IMR-90 (cell line): ENCODE data around the gene ROCK2. TPM values are rescaled to one million over a fixed set of nuclear protein-coding genes. Genes with fewer than 3 reads are reported as not detected.

Experiments
- ATAC-seq: fragments of 200-7000 bp; cut with Tn5 transposase; 2 replicates; pipeline ENCODE4 v1.9.1; 2020; ENCODE audit warnings: low read depth, mild to moderate bottlenecking, moderate library complexity
- BruUV-seq: library from RNA; stranded (reverse); fragments of 400-500 nt; replicated peaks from 2 replicates; lab custom pipeline; 2021; lab: Mats Ljungman, UMichigan
- CTCF ChIA-PET: fragments of 300-600 bp; formaldehyde crosslinking; extraction: SDS; loops from one replicate; lab custom pipeline; 2021; ENCODE audit warnings: antibody characterized with exemption; lab: Yijun Ruan, JAX
- POLR2A ChIA-PET: fragments of 300-600 bp; sonication (Branson Sonifier 250); formaldehyde crosslinking; loops from one replicate; lab custom pipeline; 2022; ENCODE audit warnings: antibody characterized with exemption; ENCODE audit not compliant: unreplicated experiment; lab: Charles Lee
- DNase-seq: peaks from one replicate; pipeline ENCODE4 v3.0.0; 2013
- H2AFZ ChIP-seq: replicated peaks from 2 replicates; pipeline ENCODE3; 2013; ENCODE audit warnings: low read length, mild to moderate bottlenecking; ENCODE audit not compliant: poor library complexity
- H2AK5ac ChIP-seq: 2 replicates; pipeline ENCODE4 v1.6.1; 2013; ENCODE audit warnings: low read depth, low read length, inconsistent platforms
- H2AK9ac ChIP-seq: replicated peaks from 2 replicates; pipeline ENCODE3; 2013; ENCODE audit warnings: mild to moderate bottlenecking, low read depth, low read length, moderate library complexity; ENCODE audit not compliant: poor library complexity
- H2BK120ac ChIP-seq: 2 replicates; pipeline ENCODE4 v1.6.1; 2013; ENCODE audit warnings: low read depth, low read length, inconsistent platforms
- H2BK15ac ChIP-seq: 3 replicates; pipeline ENCODE4 v1.6.1; 2013; ENCODE audit warnings: low read depth, low read length, inconsistent platforms
- H2BK20ac ChIP-seq: 2 replicates; pipeline ENCODE4 v1.6.1; 2013; ENCODE audit warnings: low read depth, mild to moderate bottlenecking, inconsistent platforms, low read length, moderate library complexity
- H2BK5ac ChIP-seq: 2 replicates; pipeline ENCODE4 v1.6.1; 2013; ENCODE audit warnings: mild to moderate bottlenecking, low read depth, low read length, inconsistent platforms; ENCODE audit not compliant: poor library complexity, severe bottlenecking
- H3K14ac ChIP-seq: replicated peaks from 2 replicates; pipeline ENCODE4 v1.6.1; 2013; ENCODE audit warnings: low read depth, low read length, inconsistent platforms
- H3K18ac ChIP-seq: 2 replicates; pipeline ENCODE4 v1.6.1; 2013; ENCODE audit warnings: low read depth, low read length, control low read depth
- H3K23ac ChIP-seq: 2 replicates; pipeline ENCODE4 v1.6.1; 2013; ENCODE audit warnings: low read depth, low read length, inconsistent platforms
- H3K27ac ChIP-seq: 2 replicates; pipeline ENCODE4 v1.5.1; 2013; ENCODE audit warnings: mild to moderate bottlenecking, control low read depth, low read length; ENCODE audit not compliant: insufficient read depth
- H3K27me3 ChIP-seq: 2 replicates; pipeline ENCODE4 v1.6.1; 2013; ENCODE audit warnings: low read length; ENCODE audit not compliant: control insufficient read depth, insufficient read depth
- H3K36me3 ChIP-seq: 2 replicates; pipeline ENCODE4 v1.6.1; 2013; ENCODE audit warnings: low read length, mixed read lengths; ENCODE audit not compliant: control insufficient read depth, insufficient read depth
- H3K4ac ChIP-seq: 2 replicates; pipeline ENCODE4 v1.6.1; 2013; ENCODE audit warnings: low read depth, low read length, inconsistent platforms
- H3K4me1 ChIP-seq: 2 replicates; pipeline ENCODE4 v1.6.1; 2013; ENCODE audit warnings: low read length, mixed read lengths; ENCODE audit not compliant: control insufficient read depth, insufficient read depth
- H3K4me2 ChIP-seq: 2 replicates; pipeline ENCODE4 v1.6.1; 2013; ENCODE audit warnings: low read depth, mild to moderate bottlenecking, control low read depth, low read length, moderate library complexity
- H3K4me3 ChIP-seq: 2 replicates; pipeline ENCODE4 v1.5.1; 2013; ENCODE audit warnings: low read depth, mild to moderate bottlenecking, control low read depth, low read length, moderate library complexity; ENCODE audit not compliant: insufficient read depth
- H3K56ac ChIP-seq: 2 replicates; pipeline ENCODE4 v1.6.1; 2013; ENCODE audit warnings: low read length, inconsistent platforms; ENCODE audit not compliant: insufficient read depth; ENCODE audit errors: extremely low read depth
- H3K79me1 ChIP-seq, 2 experiments: 2 replicates each; pipeline ENCODE4 v1.6.1; 2013; ENCODE audit warnings: low read length in 2 of 2, inconsistent platforms in 1 of 2, low read depth in 1 of 2
- H3K9ac ChIP-seq: 2 replicates; pipeline ENCODE4 v1.6.1; 2013; ENCODE audit warnings: low read depth, low read length, control low read depth
- H3K9me1 ChIP-seq: 2 replicates; pipeline ENCODE4 v1.6.1; 2013; ENCODE audit warnings: low read length, inconsistent platforms; ENCODE audit not compliant: insufficient read depth
- H3K9me3 ChIP-seq: 2 replicates; pipeline ENCODE4 v1.6.1; 2013; ENCODE audit warnings: low read length; ENCODE audit not compliant: control insufficient read depth, insufficient read depth
- H4K20me1 ChIP-seq: 2 replicates; pipeline ENCODE4 v1.6.1; 2013; ENCODE audit warnings: low read length, inconsistent platforms; ENCODE audit not compliant: insufficient read depth
- H4K5ac ChIP-seq: 2 replicates; pipeline ENCODE4 v1.6.1; 2013; ENCODE audit warnings: mild to moderate bottlenecking, low read depth, low read length, control low read depth
- H4K8ac ChIP-seq, 2 experiments: 2 replicates each; pipeline ENCODE4 v1.6.1; 2013; ENCODE audit warnings: low read depth in 2 of 2, low read length in 2 of 2, control low read depth in 1 of 2, inconsistent platforms in 1 of 2
- H4K91ac ChIP-seq: 2 replicates; pipeline ENCODE4 v1.6.1; 2013; ENCODE audit warnings: low read depth, low read length, inconsistent platforms; ENCODE audit not compliant: insufficient read depth
- BHLHE40 ChIP-seq: fragments of 150-350 bp; IDR thresholded peaks from 2 replicates; pipeline ENCODE4 v1.6.1; 2016; ENCODE audit warnings: mild to moderate bottlenecking, low read depth, low read length
- CEBPB ChIP-seq: IDR thresholded peaks from 2 replicates; pipeline ENCODE4 v1.6.1; 2012; ENCODE audit warnings: low read depth, low read length, improper control_type of control experiment
- CHD1 ChIP-seq: IDR thresholded peaks from 2 replicates; pipeline ENCODE4 v1.6.1; 2012; ENCODE audit warnings: low read depth, low read length, improper control_type of control experiment
- FOS ChIP-seq: fragments of 150-350 bp; IDR thresholded peaks from 2 replicates; pipeline ENCODE4 v1.6.1; 2016; ENCODE audit warnings: low read depth, low read length
- MAFK ChIP-seq: IDR thresholded peaks from 2 replicates; pipeline ENCODE4 v1.6.1; 2012; ENCODE audit warnings: low read depth, low read length, improper control_type of control experiment
- MAZ ChIP-seq: IDR thresholded peaks from 2 replicates; pipeline ENCODE4 v1.6.1; 2012; ENCODE audit warnings: low read depth, mild to moderate bottlenecking, low read length, improper control_type of control experiment, moderate library complexity, borderline replicate concordance
- MXI1 ChIP-seq: IDR thresholded peaks from 2 replicates; pipeline ENCODE4 v1.6.1; 2012; ENCODE audit warnings: low read depth, mild to moderate bottlenecking, low read length, moderate library complexity, borderline replicate concordance
- NFE2L2 ChIP-seq: fragments of 150-350 bp; IDR thresholded peaks from 2 replicates; pipeline ENCODE4 v1.6.1; 2016; ENCODE audit warnings: low read depth, mild to moderate bottlenecking, low read length
- POLR2A ChIP-seq: IDR thresholded peaks from 2 replicates; pipeline ENCODE4 v1.6.1; 2012; ENCODE audit warnings: mild to moderate bottlenecking, low read depth, low read length
- RAD21 ChIP-seq: IDR thresholded peaks from 2 replicates; pipeline ENCODE4 v1.6.1; 2012; ENCODE audit warnings: low read length, improper control_type of control experiment
- RCOR1 ChIP-seq: IDR thresholded peaks from 2 replicates; pipeline ENCODE4 v1.6.1; 2012; ENCODE audit warnings: mild to moderate bottlenecking, low read length, improper control_type of control experiment; ENCODE audit not compliant: insufficient replicate concordance
- RFX5 ChIP-seq: IDR thresholded peaks from 2 replicates; pipeline ENCODE4 v1.8.0; 2012; ENCODE audit warnings: low read depth, mild to moderate bottlenecking, low read length, moderate library complexity
- SMC3 ChIP-seq: fragments of 150-350 bp; IDR thresholded peaks from 2 replicates; pipeline ENCODE4 v1.6.1; 2016; ENCODE audit warnings: low read depth, mild to moderate bottlenecking, antibody characterized with exemption, low read length, moderate library complexity
- WGBS, 2 experiments: methylation state at CpG; one replicate each; pipeline versions ENCODE4 v1.1.5 to v1.1.7; 2013; ENCODE audit warnings: missing lambda C conversion rate in 2 of 2; ENCODE audit not compliant: insufficient read length in 1 of 2; ENCODE audit errors: extremely low coverage in 2 of 2; 5-methylcytosine and 5-hydroxymethylcytosine counted together
- dilution Hi-C: fragments of 300-500 bp; cut with HindIII; formaldehyde crosslinking; loops from one replicate; pipeline ENCODE4 v1.14.3; 2018; ENCODE audit warnings: low sequenced_read_pairs; ENCODE audit not compliant: unreplicated experiment
- in situ Hi-C: fragments of 300-500 bp; cut with MboI; formaldehyde crosslinking; loops from 3 replicates; pipeline ENCODE4 v1.14.3; 2019; ENCODE audit warnings: low sequenced_read_pairs, inconsistent platforms, mixed read lengths
- intact Hi-C: fragments of 100-400 bp; cut with micrococcal nuclease; formaldehyde crosslinking; loops from 2 replicates; pipeline ENCODE4 v1.10.0; 2022
- polyA plus RNA-seq, 3 experiments: library from polyadenylated mRNA; depleted of rRNA; stranded (reverse); fragments of >200 nt; gene quantifications; 2 replicates each; pipeline ENCODE4 v1.2.3, GENCODE V29; 2012; ENCODE audit warnings: low replicate concordance in 1 of 3
- total RNA-seq: library from RNA; depleted of rRNA; stranded (reverse); fragments of >200 nt; gene quantifications from 2 replicates; pipeline ENCODE4 v1.2.3, GENCODE V29; 2012
- TF ChIP-seq, protein P1 (sequence below): conservative IDR thresholded peaks from 2 replicates; pipeline ENCODE4 v1.5.1; 2012; ENCODE audit warnings: mild to moderate bottlenecking, low read depth, low read length, improper control_type of control experiment
- TF ChIP-seq, protein P2 (sequence below): fragments of 150-350 bp; IDR thresholded peaks from 2 replicates; pipeline ENCODE4 v1.6.1; 2017; ENCODE audit warnings: mild to moderate bottlenecking, antibody characterized with exemption, low read length, low read depth
- TF ChIP-seq, protein P3 (sequence below): fragments of 150-350 bp; IDR thresholded peaks from 2 replicates; pipeline ENCODE4 v1.6.1; 2016; ENCODE audit warnings: low read depth, mild to moderate bottlenecking, low read length, moderate library complexity, borderline replicate concordance

Gene ROCK2
- total and polyA plus RNA-seq, 2 of the 4 experiments (the other 2 are of a cell fraction), result 9.0 to 28.3 TPM

DNA sequence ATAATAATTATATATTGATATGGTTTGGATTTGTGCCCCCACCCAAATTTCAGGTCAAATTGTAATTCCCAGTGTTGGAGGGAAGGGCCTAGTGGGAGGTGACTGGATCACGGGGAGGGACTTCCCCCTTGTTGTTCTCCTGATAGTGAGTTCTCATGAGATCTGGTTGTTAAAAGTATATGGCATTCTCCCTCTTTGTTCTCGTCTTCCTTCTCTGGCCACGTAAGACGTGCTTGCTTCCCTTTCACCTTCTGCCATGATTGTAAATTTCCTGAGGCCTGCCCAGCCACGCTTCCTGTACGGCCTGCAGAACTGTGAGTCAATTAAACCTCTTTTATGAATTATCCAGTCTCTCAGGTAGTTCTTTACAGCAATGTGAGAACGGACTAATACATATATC is 88.3 kb downstream of the ROCK2 start:
- H2AFZ ChIP-seq, result no peak overlapping the region
- no peak overlapping the region for H3K9ac ChIP-seq
- no peak overlapping the region for H4K91ac ChIP-seq
- no peak overlapping the region for H4K8ac ChIP-seq
- WGBS, 2 experiments, result no CpG with 5 or more reads among the region's 7 CpGs
- in situ Hi-C loops, result no loop called here
- no peak overlapping the region for H2BK5ac ChIP-seq
- no peak overlapping the region for H3K14ac ChIP-seq
- no peak overlapping the region for H3K56ac ChIP-seq
- H3K4me1 ChIP-seq, result peaks cover 5% of the 10 kb centered on the region
- peaks cover 17% of the 10 kb centered on the region; the same call in 1 of the 2 replicates for H4K20me1 ChIP-seq
- ChIA-PET CTCF (no interaction called here), POLR2A (no interaction called here)
- no peaks in the 10 kb centered on the region for H3K27me3 ChIP-seq
- H2BK15ac ChIP-seq, result no peak overlapping the region
- H3K79me1 ChIP-seq, result peaks cover 30 to 50% of the 10 kb centered on the region in 2 experiments
- intact Hi-C loops, result no loop called here
- H3K4me3 ChIP-seq, result no peak overlapping the region
- peaks cover 7% of the 10 kb centered on the region for H3K9me1 ChIP-seq
- H2AK5ac ChIP-seq, result no peak overlapping the region
- no peak overlapping the region for H2BK120ac ChIP-seq
- no peak overlapping the region for H3K18ac ChIP-seq
- TF ChIP-seq NFE2L2, result no peak
- TF ChIP-seq, protein P1, sequence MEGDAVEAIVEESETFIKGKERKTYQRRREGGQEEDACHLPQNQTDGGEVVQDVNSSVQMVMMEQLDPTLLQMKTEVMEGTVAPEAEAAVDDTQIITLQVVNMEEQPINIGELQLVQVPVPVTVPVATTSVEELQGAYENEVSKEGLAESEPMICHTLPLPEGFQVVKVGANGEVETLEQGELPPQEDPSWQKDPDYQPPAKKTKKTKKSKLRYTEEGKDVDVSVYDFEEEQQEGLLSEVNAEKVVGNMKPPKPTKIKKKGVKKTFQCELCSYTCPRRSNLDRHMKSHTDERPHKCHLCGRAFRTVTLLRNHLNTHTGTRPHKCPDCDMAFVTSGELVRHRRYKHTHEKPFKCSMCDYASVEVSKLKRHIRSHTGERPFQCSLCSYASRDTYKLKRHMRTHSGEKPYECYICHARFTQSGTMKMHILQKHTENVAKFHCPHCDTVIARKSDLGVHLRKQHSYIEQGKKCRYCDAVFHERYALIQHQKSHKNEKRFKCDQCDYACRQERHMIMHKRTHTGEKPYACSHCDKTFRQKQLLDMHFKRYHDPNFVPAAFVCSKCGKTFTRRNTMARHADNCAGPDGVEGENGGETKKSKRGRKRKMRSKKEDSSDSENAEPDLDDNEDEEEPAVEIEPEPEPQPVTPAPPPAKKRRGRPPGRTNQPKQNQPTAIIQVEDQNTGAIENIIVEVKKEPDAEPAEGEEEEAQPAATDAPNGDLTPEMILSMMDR, result no peak
- TF ChIP-seq FOS, result no peak
- no peak for TF ChIP-seq RFX5
- TF ChIP-seq RAD21, result no peak
- TF ChIP-seq RCOR1, result no peak
- no peak for TF ChIP-seq CEBPB
- no peak for TF ChIP-seq POLR2A
- TF ChIP-seq MAZ, result no peak
- no peak for TF ChIP-seq CHD1
- TF ChIP-seq SMC3, result no peak
- TF ChIP-seq BHLHE40, result no peak
- TF ChIP-seq MAFK, result no peak
- no peak for TF ChIP-seq MXI1
- TF ChIP-seq, protein P2, sequence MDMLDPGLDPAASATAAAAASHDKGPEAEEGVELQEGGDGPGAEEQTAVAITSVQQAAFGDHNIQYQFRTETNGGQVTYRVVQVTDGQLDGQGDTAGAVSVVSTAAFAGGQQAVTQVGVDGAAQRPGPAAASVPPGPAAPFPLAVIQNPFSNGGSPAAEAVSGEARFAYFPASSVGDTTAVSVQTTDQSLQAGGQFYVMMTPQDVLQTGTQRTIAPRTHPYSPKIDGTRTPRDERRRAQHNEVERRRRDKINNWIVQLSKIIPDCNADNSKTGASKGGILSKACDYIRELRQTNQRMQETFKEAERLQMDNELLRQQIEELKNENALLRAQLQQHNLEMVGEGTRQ, result no peak
- TF ChIP-seq, protein P3, sequence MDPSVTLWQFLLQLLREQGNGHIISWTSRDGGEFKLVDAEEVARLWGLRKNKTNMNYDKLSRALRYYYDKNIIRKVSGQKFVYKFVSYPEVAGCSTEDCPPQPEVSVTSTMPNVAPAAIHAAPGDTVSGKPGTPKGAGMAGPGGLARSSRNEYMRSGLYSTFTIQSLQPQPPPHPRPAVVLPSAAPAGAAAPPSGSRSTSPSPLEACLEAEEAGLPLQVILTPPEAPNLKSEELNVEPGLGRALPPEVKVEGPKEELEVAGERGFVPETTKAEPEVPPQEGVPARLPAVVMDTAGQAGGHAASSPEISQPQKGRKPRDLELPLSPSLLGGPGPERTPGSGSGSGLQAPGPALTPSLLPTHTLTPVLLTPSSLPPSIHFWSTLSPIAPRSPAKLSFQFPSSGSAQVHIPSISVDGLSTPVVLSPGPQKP, result no peak
- no peak overlapping the region for H3K27ac ChIP-seq
- no peak for ATAC-seq
- no peak overlapping the region for H2AK9ac ChIP-seq
- H3K9me3 ChIP-seq, result no peaks in the 10 kb centered on the region
- dilution Hi-C loops, result no loop called here
- no TSS peak for BruUV-seq
- H3K36me3 ChIP-seq, result peaks cover 10% of the 10 kb centered on the region
- no peak overlapping the region for H2BK20ac ChIP-seq
- no peak overlapping the region for H4K5ac ChIP-seq
- H3K4ac ChIP-seq, result no peak overlapping the region
- no peak overlapping the region for H3K23ac ChIP-seq
- H3K4me2 ChIP-seq, result no peak overlapping the region
- no peak for DNase-seq
